Caco-2 (cell line): ENCODE data around the gene TBXAS1. TPM values are rescaled to one million over a fixed set of nuclear protein-coding genes. Genes with fewer than 3 reads are reported as not detected.

ENCODE experiments used
- BruUV-seq: library from RNA; stranded (reverse); fragments of 400-500 nt; replicated peaks from 2 replicates; lab custom pipeline; 2021; lab: Mats Ljungman, UMichigan
- CTCF ChIA-PET: fragments of 300-600 bp; sonication (Branson Sonifier 250); formaldehyde crosslinking; loops from one replicate; lab custom pipeline; 2022; ENCODE audit warnings: antibody characterized with exemption; lab: Charles Lee
- POLR2A ChIA-PET: fragments of 300-600 bp; sonication (Branson Sonifier 250); formaldehyde crosslinking; loops from one replicate; lab custom pipeline; 2022; ENCODE audit warnings: antibody characterized with exemption; lab: Charles Lee
- DNase-seq, 2 experiments: peaks; one replicate each; pipeline versions ENCODE4 v3.0.0 to v3.0.0-alpha.2; 2020 to 2022
- H3K27me3 ChIP-seq: replicated peaks from 2 replicates; pipeline ENCODE4 v1.6.0; 2011; ENCODE audit warnings: low read length; ENCODE audit not compliant: control insufficient read depth, insufficient read depth
- H3K36me3 ChIP-seq: 2 replicates; pipeline ENCODE4 v1.5.1; 2011; ENCODE audit warnings: low read length; ENCODE audit not compliant: control insufficient read depth, insufficient read depth
- H3K4me1 ChIP-seq: fragments of 250-450 bp; sonication (Bioruptor Pico); 2 replicates; pipeline ENCODE4 v1.5.1; 2020; ENCODE audit warnings: mild to moderate bottlenecking
- H3K4me3 ChIP-seq: 2 replicates; pipeline ENCODE4 v1.5.1; 2011; ENCODE audit warnings: low read depth, mild to moderate bottlenecking, control low read depth, low read length
- H3K9me3 ChIP-seq: fragments of 250-450 bp; sonication (Bioruptor Pico); 2 replicates; pipeline ENCODE4 v1.5.1; 2020; ENCODE audit warnings: mild to moderate bottlenecking, moderate library complexity
- H3K27ac Mint-ChIP-seq: one replicate; pipeline ENCODE4 v1.8.0; 2022; ENCODE audit warnings: mixed read lengths; ENCODE audit not compliant: unreplicated experiment
- H3K27me3 Mint-ChIP-seq: one replicate; pipeline ENCODE4 v1.8.0; 2022; ENCODE audit warnings: mixed read lengths; ENCODE audit not compliant: insufficient read depth, unreplicated experiment
- H3K36me3 Mint-ChIP-seq: one replicate; pipeline ENCODE4 v1.8.0; 2022; ENCODE audit warnings: mild to moderate bottlenecking, mixed read lengths; ENCODE audit not compliant: insufficient read depth, unreplicated experiment
- H3K4me1 Mint-ChIP-seq: one replicate; pipeline ENCODE4 v1.8.0; 2022; ENCODE audit warnings: low read depth, mixed read lengths; ENCODE audit not compliant: unreplicated experiment
- H3K4me3 Mint-ChIP-seq: one replicate; pipeline ENCODE4 v1.8.0; 2022; ENCODE audit warnings: mild to moderate bottlenecking, moderate library complexity, mixed read lengths; ENCODE audit not compliant: unreplicated experiment
- H3K9me3 Mint-ChIP-seq: one replicate; pipeline ENCODE4 v1.8.0; 2022; ENCODE audit warnings: mixed read lengths; ENCODE audit not compliant: unreplicated experiment
- CTCF ChIP-seq, 2 experiments: fragments of 200-600 bp in 1 of 2; IDR thresholded peaks; 1 replicate in 1 of 2; 2 replicates in 1 of 2; pipeline versions ENCODE4 v1.5.1 to v1.8.0; 2011 to 2022; ENCODE audit warnings: antibody characterized with exemption in 1 of 2, control low read depth in 1 of 2, inconsistent platforms in 1 of 2, low read depth in 1 of 2, low read length in 1 of 2, mild to moderate bottlenecking in 1 of 2, moderate library complexity in 1 of 2; ENCODE audit not compliant: insufficient read depth in 1 of 2, severe bottlenecking in 1 of 2, unreplicated experiment in 1 of 2
- intact Hi-C: fragments of 100-400 bp; cut with micrococcal nuclease; formaldehyde crosslinking; loops from one replicate; pipeline ENCODE4 v1.10.0; 2022; ENCODE audit not compliant: unreplicated experiment
- total RNA-seq: library from RNA; stranded (reverse); gene quantifications from 2 replicates; pipeline ENCODE4 v1.2.3, GENCODE V29; 2022

TBXAS1 gene
- total RNA-seq, 1 experiment from 2014 or later, result 1.6 TPM

DNA sequence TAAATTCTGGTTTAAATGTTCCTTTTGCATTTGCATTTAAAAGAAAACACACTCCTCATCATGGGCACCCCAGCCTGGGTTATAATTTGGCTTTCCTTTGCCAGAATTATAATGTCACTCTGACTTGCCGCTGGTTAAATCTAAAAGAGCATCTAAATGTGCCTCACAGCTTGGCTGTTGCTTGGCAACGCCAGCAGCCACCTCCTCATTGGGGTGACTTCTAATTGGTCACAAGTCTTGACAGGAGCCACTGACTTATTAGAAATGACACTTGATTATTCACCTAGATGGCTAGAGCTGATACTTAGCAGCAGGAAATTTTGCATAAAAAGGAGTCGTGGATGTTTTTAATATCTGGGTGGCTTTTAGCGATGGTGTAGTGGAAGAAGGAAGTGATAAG is 114.3 kb downstream of the TBXAS1 start:
- ChIA-PET POLR2A (no interaction called here), CTCF (no interaction called here)
- no peaks in the 10 kb centered on the region for H3K9me3 ChIP-seq
- no peak overlapping the region for H3K4me3 Mint-ChIP-seq
- H3K9me3 Mint-ChIP-seq, result no peaks in the 10 kb centered on the region
- no peaks in the 10 kb centered on the region for H3K4me1 ChIP-seq
- intact Hi-C loops, result no loop called here
- no TSS peak for BruUV-seq
- no peaks in the 10 kb centered on the region for H3K36me3 Mint-ChIP-seq
- H3K4me3 ChIP-seq, result no peak overlapping the region
- H3K27me3 ChIP-seq, result no peaks in the 10 kb centered on the region; the same call in 1 of the 2 replicates
- no peaks in the 10 kb centered on the region for H3K36me3 ChIP-seq
- H3K4me1 Mint-ChIP-seq, result no peaks in the 10 kb centered on the region
- no peak for DNase-seq
- H3K27ac Mint-ChIP-seq, result no peak overlapping the region
- no peak for TF ChIP-seq CTCF (IDR thresholded peaks at IDR 0.05; ENCODE audit: insufficient read depth in 1 of 2, low read depth in 1 of 2, low read length in 1 of 2, severe bottlenecking in 1 of 2, unreplicated experiment in 1 of 2)
- peaks cover 14% of the 10 kb centered on the region for H3K27me3 Mint-ChIP-seq

DNA sequence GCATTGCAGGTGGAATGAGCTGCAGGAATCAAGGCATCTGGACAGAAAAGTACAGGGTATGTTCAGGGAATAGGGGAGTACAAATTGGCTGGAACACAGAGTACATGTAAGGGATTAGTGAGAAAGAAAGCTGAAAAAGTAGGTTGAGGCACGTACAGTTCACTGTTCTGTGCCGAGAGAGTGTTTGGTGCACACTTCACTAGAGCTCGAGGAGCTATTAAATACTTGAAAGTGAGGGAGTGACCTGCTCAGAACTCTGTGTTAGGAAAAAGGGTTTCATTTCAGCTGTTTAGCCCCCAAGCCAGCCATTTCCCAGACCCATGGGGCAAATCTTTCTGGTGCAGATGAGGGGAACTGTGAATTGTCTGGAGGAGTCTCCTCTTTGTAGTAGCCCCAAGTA is 115.2 kb downstream of the TBXAS1 start:
- Mint-ChIP-seq H3K36me3 (no peaks in the 10 kb centered on the region), H3K4me1 (no peaks in the 10 kb centered on the region), H3K9me3 (no peaks in the 10 kb centered on the region), H3K4me3 (no peak overlapping the region), H3K27me3 (peaks cover 14% of the 10 kb centered on the region), H3K27ac (no peak overlapping the region)
- no TSS peak for BruUV-seq
- POLR2A ChIA-PET, result no interaction called here
- no peak for DNase-seq
- intact Hi-C loops, result no loop called here
- no peaks in the 10 kb centered on the region for H3K4me1 ChIP-seq
- no peak overlapping the region for H3K4me3 ChIP-seq
- no peaks in the 10 kb centered on the region; the same call in 1 of the 2 replicates for H3K27me3 ChIP-seq
- no peaks in the 10 kb centered on the region for H3K36me3 ChIP-seq
- H3K9me3 ChIP-seq, result no peaks in the 10 kb centered on the region
- CTCF ChIA-PET, result no interaction called here
- TF ChIP-seq CTCF (IDR thresholded peaks at IDR 0.05; ENCODE audit: insufficient read depth in 1 of 2, low read depth in 1 of 2, low read length in 1 of 2, severe bottlenecking in 1 of 2, unreplicated experiment in 1 of 2), result no peak

DNA sequence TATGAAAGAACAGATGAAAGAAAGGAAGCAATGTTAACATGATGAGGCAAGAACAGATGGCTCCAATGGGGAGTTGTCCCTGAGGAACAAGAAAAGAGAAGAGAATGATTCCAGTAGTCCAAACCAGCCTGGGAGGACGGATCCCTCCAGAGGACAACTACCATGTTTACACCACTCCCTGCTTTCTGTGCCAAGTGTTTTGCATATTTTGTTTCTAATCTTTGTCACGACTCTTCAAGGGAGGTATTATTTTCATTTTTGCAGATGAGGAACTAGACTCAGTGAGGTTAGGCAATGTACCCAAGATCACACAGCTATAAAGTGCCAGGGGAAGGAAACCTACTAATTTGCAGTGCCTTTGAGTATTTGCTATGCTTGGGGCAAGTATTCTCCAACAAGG is 117.5 kb downstream of the TBXAS1 start:
- Mint-ChIP-seq H3K27me3 (peaks cover 7% of the 10 kb centered on the region), H3K27ac (no peak overlapping the region), H3K9me3 (no peaks in the 10 kb centered on the region), H3K4me1 (peaks cover 5% of the 10 kb centered on the region), H3K36me3 (no peaks in the 10 kb centered on the region), H3K4me3 (no peak overlapping the region)
- Histone ChIP-seq H3K36me3 (no peaks in the 10 kb centered on the region), H3K27me3 (no peaks in the 10 kb centered on the region; the same call in 1 of the 2 replicates), H3K4me1 (0 out of 2 replicates have a peak, but pooled peaks cover 4% of the 10 kb centered on the region), H3K4me3 (no peak overlapping the region), H3K9me3 (no peaks in the 10 kb centered on the region)
- intact Hi-C loops, result no loop called here
- ChIA-PET POLR2A (no interaction called here), CTCF (no interaction called here)
- no TSS peak for BruUV-seq
- TF ChIP-seq CTCF (IDR thresholded peaks at IDR 0.05; ENCODE audit: insufficient read depth in 1 of 2, low read depth in 1 of 2, low read length in 1 of 2, severe bottlenecking in 1 of 2, unreplicated experiment in 1 of 2), result no peak
- DNase-seq, result no peak
